HepG2 (cell line): Measurements from ENCODE around the gene SLC38A2. TPM values are rescaled to one million over a fixed set of nuclear protein-coding genes. Genes with fewer than 3 reads are reported as not detected.
A peak's percentile ranks its signal among the peaks of the same experiment; 100 is the strongest.

Experiments used
- AKNA ChIP-seq: sonication (generic); formaldehyde crosslinking; IDR thresholded peaks from 2 replicates; pipeline ENCODE4 v1.4.0; 2020; ENCODE audit warnings: missing genetic modification reagents, borderline replicate concordance
- DNMT3B ChIP-seq: conservative IDR thresholded peaks from 2 replicates; pipeline ENCODE4 v1.6.1; 2016; ENCODE audit warnings: missing biosample characterization, control low read depth
- GABPA ChIP-seq, 2 experiments: IDR thresholded peaks; 2 replicates each; pipeline ENCODE4 v1.6.1; 2011 to 2016; ENCODE audit warnings: low read depth in 2 of 2, low read length in 1 of 2, missing biosample characterization in 1 of 2, missing genetic modification characterization in 1 of 2
- HES4 ChIP-seq: sonication (generic); formaldehyde crosslinking; IDR thresholded peaks from 2 replicates; pipeline ENCODE4 v1.9.0; 2021; ENCODE audit warnings: mild to moderate bottlenecking, missing genetic modification reagents, borderline replicate concordance
- HNRNPL ChIP-seq: fragments of 200-400 bp; formaldehyde crosslinking; IDR thresholded peaks from 2 replicates; pipeline ENCODE4 v1.6.1; 2017; ENCODE audit warnings: mild to moderate bottlenecking, low read depth, low read length
- IKZF4 ChIP-seq: sonication (generic); formaldehyde crosslinking; IDR thresholded peaks from 2 replicates; pipeline ENCODE4 v1.5.1; 2020; ENCODE audit warnings: borderline replicate concordance, mild to moderate bottlenecking, low read depth, missing genetic modification reagents; ENCODE audit errors: not compliant biosample characterization
- KDM5A ChIP-seq: fragments of 200-600 bp; sonication (generic); IDR thresholded peaks from 2 replicates; pipeline ENCODE4 v1.7.0; 2018; ENCODE audit warnings: antibody characterized with exemption, mild to moderate bottlenecking, low read length, borderline replicate concordance
- PAF1 ChIP-seq: IDR thresholded peaks from 2 replicates; pipeline ENCODE4 v1.6.1; 2016; ENCODE audit warnings: missing genetic modification reagents, missing compliant biosample characterization
- POLR2AphosphoS5 ChIP-seq: IDR thresholded peaks from 2 replicates; pipeline ENCODE4 v1.6.1; 2012; ENCODE audit warnings: low read depth, low read length
- RBM22 ChIP-seq: fragments of 200-400 bp; formaldehyde crosslinking; optimal IDR thresholded peaks from 2 replicates; pipeline ENCODE3; 2017; ENCODE audit warnings: mild to moderate bottlenecking, low read length, moderate library complexity
- RFX3 ChIP-seq: IDR thresholded peaks from 2 replicates; pipeline ENCODE4 v1.6.1; 2016; ENCODE audit warnings: missing biosample characterization, missing genetic modification reagents
- SSRP1 ChIP-seq: IDR thresholded peaks from 2 replicates; pipeline ENCODE4 v1.6.1; 2016; ENCODE audit warnings: control low read depth
- TBP ChIP-seq: sonication (generic); formaldehyde crosslinking; IDR thresholded peaks from 2 replicates; pipeline ENCODE4 v1.5.0; 2020; ENCODE audit warnings: missing genetic modification reagents
- ZBTB43 ChIP-seq: sonication (generic); formaldehyde crosslinking; conservative IDR thresholded peaks from 2 replicates; pipeline ENCODE4 v1.4.0; 2020; ENCODE audit warnings: missing genetic modification reagents
- ZMAT3 ChIP-seq: sonication (generic); formaldehyde crosslinking; conservative IDR thresholded peaks from 2 replicates; pipeline ENCODE4 v1.7.0; 2021; ENCODE audit warnings: missing genetic modification reagents
- ZNF280D ChIP-seq: sonication (generic); formaldehyde crosslinking; IDR thresholded peaks from 2 replicates; pipeline ENCODE4 v1.5.1; 2020; ENCODE audit warnings: mild to moderate bottlenecking, missing genetic modification reagents
- ZNF460 ChIP-seq: sonication (generic); formaldehyde crosslinking; IDR thresholded peaks from 2 replicates; pipeline ENCODE4 v1.5.1; 2020; ENCODE audit warnings: missing genetic modification reagents, mild to moderate bottlenecking, borderline replicate concordance
- ZNF503 ChIP-seq: sonication (generic); formaldehyde crosslinking; IDR thresholded peaks from 2 replicates; pipeline ENCODE4 v1.4.0; 2020; ENCODE audit warnings: missing genetic modification reagents
- polyA plus RNA-seq, 8 experiments: library from polyadenylated mRNA; depleted of rRNA in 3 of 8; stranded (reverse) in 7 of 8; unstranded in 1 of 8; fragments of >200 nt; fragmentation: Illumina TruSeq in 4 of 8; extraction: Trizol in 4 of 8; gene quantifications; 2 replicates each; pipeline versions ENCODE4 v1.2.1 to v1.2.3, GENCODE V29; 2011 to 2016; ENCODE audit warnings: low read depth in 4 of 8, missing spikeins in 1 of 8, mixed read lengths in 1 of 8; ENCODE audit not compliant: insufficient read depth in 1 of 8
- total RNA-seq, 5 experiments: library from RNA; depleted of rRNA; stranded (reverse); fragments of >200 nt; fragmentation: Illumina TruSeq; extraction: Trizol; gene quantifications; 2 replicates each; pipeline ENCODE4 v1.2.3, GENCODE V29; 2016; ENCODE audit warnings: low read depth in 1 of 5

Gene SLC38A2
- total and polyA plus RNA-seq, 2 of the 13 experiments (the other 11 are each of a cell fraction or from before 2014, with no cell fraction given): 368 to 880 TPM

GRCh38 chr12:46359667-46360280 is 12.8 kb downstream of the SLC38A2 start (continued):
- peak; percentile 51; the same call in 1 of the 2 replicates for TF ChIP-seq ZBTB43 (CRISPR knock-in tag)
- 0 out of 2 replicates have a peak, but pooled peaks have one; percentile 15 for TF ChIP-seq DNMT3B (CRISPR knock-in tag)
- TF ChIP-seq IKZF4 (CRISPR knock-in tag): no peak
- no peak for TF ChIP-seq KDM5A
- TF ChIP-seq PAF1 (CRISPR knock-in tag): peak; percentile 94; the same call in 1 of the 2 replicates
- TF ChIP-seq SSRP1 (CRISPR knock-in tag): peak; percentile 89
- 0 out of 2 replicates have a peak, but pooled peaks have one; percentile 38 for TF ChIP-seq ZMAT3 (CRISPR knock-in tag)
- TF ChIP-seq ZNF460: no peak
- TF ChIP-seq GABPA (IDR thresholded peaks at IDR 0.05; ENCODE audit: low read depth, low read length): no peak
- TF ChIP-seq GABPA (CRISPR knock-in tag; IDR thresholded peaks at IDR 0.05; ENCODE audit: low read depth): peak; percentile 26; the same call in 1 of the 2 replicates
- TF ChIP-seq RFX3 (CRISPR knock-in tag): 0 out of 2 replicates have a peak, but pooled peaks have one; percentile 8
- TF ChIP-seq ZNF280D (CRISPR knock-in tag): 0 out of 2 replicates have a peak, but pooled peaks have one; percentile 2
- no peak for TF ChIP-seq HES4 (CRISPR knock-in tag)
- peak; percentile 59 for TF ChIP-seq POLR2AphosphoS5
- TF ChIP-seq HNRNPL: peak; percentile 12; the same call in 1 of the 2 replicates
- peak; percentile 74; the same call in 1 of the 2 replicates for TF ChIP-seq AKNA (CRISPR knock-in tag)
- peak; percentile 98 for TF ChIP-seq RBM22
- peak; percentile 45; the same call in 1 of the 2 replicates for TF ChIP-seq ZNF503 (CRISPR knock-in tag)
- no peak for TF ChIP-seq TBP (CRISPR knock-in tag)
